Gastroesophageal sphincter (tissue), 4 donors: ENCODE measurements around the gene KRTAP19-4. TPM values are rescaled to one million over a fixed set of nuclear protein-coding genes. Genes with fewer than 3 reads are reported as not detected.

Source experiments
- ATAC-seq: fragments of 150-250 bp; one replicate; pipeline ENCODE4 v1.9.1; 2016; ENCODE audit warnings: mild to moderate bottlenecking, moderate library complexity
- H3K27ac ChIP-seq, 4 donors: fragments of 200-600 bp; sonication (generic) in 3 of 4; 1 replicate in 3 of 4; 2 replicates in 1 of 4; pipeline ENCODE4 v1.5.1; 2016 to 2019
- H3K27me3 ChIP-seq: fragments of 200-600 bp; sonication (generic); one replicate; pipeline ENCODE4 v1.5.1; 2019
- H3K36me3 ChIP-seq, 2 donors: fragments of 200-600 bp; sonication (generic); one replicate each; pipeline ENCODE4 v1.5.1; 2019; ENCODE audit warnings: control low read depth in 1 of 2
- H3K4me1 ChIP-seq, 3 donors: fragments of 200-600 bp; sonication (generic); 1 replicate in 2 of 3; 2 replicates in 1 of 3; pipeline ENCODE4 v1.5.1; 2016 to 2019; ENCODE audit warnings: control low read depth in 2 of 3
- H3K4me3 ChIP-seq, 2 donors: fragments of 200-600 bp; sonication (generic); one replicate each; pipeline ENCODE4 v1.5.1; 2019; ENCODE audit warnings: mild to moderate bottlenecking in 1 of 2, moderate library complexity in 1 of 2
- H3K9me3 ChIP-seq, 3 donors: fragments of 200-600 bp; sonication (generic); one replicate each; pipeline ENCODE4 v1.5.1; 2017 to 2019; ENCODE audit warnings: control low read depth in 2 of 3
- CTCF ChIP-seq, 4 experiments: fragments of 200-600 bp in 2 of 4; fragments of 450-650 bp in 2 of 4; sonication (generic) in 1 of 4; IDR thresholded peaks; one replicate each; pipeline ENCODE4 v1.5.1; 2017 to 2019; ENCODE audit warnings: antibody characterized with exemption in 4 of 4, mild to moderate bottlenecking in 2 of 4, moderate library complexity in 2 of 4
- EP300 ChIP-seq: sonication (generic); formaldehyde crosslinking; IDR thresholded peaks from one replicate; pipeline ENCODE4 v1.6.1; 2017; ENCODE audit warnings: antibody characterized with exemption, mild to moderate bottlenecking
- POLR2A ChIP-seq, 2 donors: fragments of 450-650 bp; IDR thresholded peaks; one replicate each; pipeline ENCODE4 v1.6.1; 2017; ENCODE audit warnings: antibody characterized with exemption in 2 of 2, mild to moderate bottlenecking in 2 of 2, moderate library complexity in 1 of 2
- POLR2AphosphoS5 ChIP-seq: sonication (generic); formaldehyde crosslinking; IDR thresholded peaks from one replicate; pipeline ENCODE4 v1.6.1; 2017; ENCODE audit warnings: antibody characterized with exemption
- WGBS, 2 donors: methylation state at CpG; one replicate each; pipeline ENCODE4 v1.1.5; 2018; ENCODE audit warnings: low coverage in 1 of 2; 5-methylcytosine and 5-hydroxymethylcytosine counted together
- small RNA-seq, 4 donors: library from RNA; depleted of rRNA; stranded (forward); fragments of <200 nt; gene quantifications; one replicate each; pipeline ENCODE3, GENCODE V24; 2016
- total RNA-seq, 4 donors: library from RNA; depleted of rRNA; stranded (reverse); fragments of >200 nt; gene quantifications; one replicate each; pipeline ENCODE4 v1.1.0, GENCODE V29; 2016

The KRTAP19-4 gene
- total RNA-seq, 4 donors from 2014 or later, result not detected

GRCh38 chr21:30448514-30448913 is 48.5 kb downstream of the KRTAP19-4 start:
- Histone ChIP-seq H3K36me3 (no peaks in the 10 kb centered on the region), H3K27me3 (no peaks in the 10 kb centered on the region), H3K9me3 (no peaks in the 10 kb centered on the region), H3K4me1 (no peaks in the 10 kb centered on the region), H3K27ac (no peak overlapping the region), H3K4me3 (no peak overlapping the region)
- no peak for ATAC-seq
- WGBS, 2 donors, result 79 to 90% methylated on average over 3 of the region's 3 CpGs
- no peak for TF ChIP-seq EP300
- TF ChIP-seq POLR2AphosphoS5, result no peak
- no peak for TF ChIP-seq POLR2A (IDR thresholded peaks at IDR 0.05)
- TF ChIP-seq CTCF (IDR thresholded peaks at IDR 0.05), result no peak

- Histone ChIP-seq H3K27ac (no peak overlapping the region), H3K27me3 (no peaks in the 10 kb centered on the region), H3K4me3 (no peak overlapping the region), H3K9me3 (no peaks in the 10 kb centered on the region), H3K36me3 (no peaks in the 10 kb centered on the region), H3K4me1 (no peaks in the 10 kb centered on the region)
- 38 to 45% methylated on average over 4 of the region's 4 CpGs for WGBS, 2 donors
- no peak for TF ChIP-seq CTCF (IDR thresholded peaks at IDR 0.05)
- no peak for ATAC-seq
Measured at GRCh38 chr21:30447056-30447455, 49.9 kb downstream of the KRTAP19-4 start.

Small RNA genes lying within 50 kb of the gene (small RNA-seq; reads per million reads assigned to genes)
- 0 reads per million in 4 donors for gene AP000567.1
- 0 reads per million in 4 donors for gene KRTAP19-10P
- 0 reads per million in 4 donors for gene KRTAP19-11P
- gene KRTAP19-9P, result 0 reads per million in 4 donors

Other genes with a start within 250 kb of the KRTAP19-4 start
- gene KRTAP24-1, start 214.2 kb downstream of the KRTAP19-4 start, total RNA-seq, result not detected
- not detected for gene KRTAP25-1, start 207.7 kb downstream of the KRTAP19-4 start, total RNA-seq
- gene KRTAP26-1, start 176.8 kb downstream of the KRTAP19-4 start, total RNA-seq, result not detected
- not detected for gene KRTAP27-1, start 159.5 kb downstream of the KRTAP19-4 start, total RNA-seq
- gene KRTAP23-1, start 148.6 kb downstream of the KRTAP19-4 start, total RNA-seq, result not detected
- gene KRTAP13-2, start 124.9 kb downstream of the KRTAP19-4 start, total RNA-seq, result not detected
- gene KRTAP13-1, start 101.1 kb downstream of the KRTAP19-4 start, total RNA-seq, result not detected
- gene KRTAP13-3, start 71.2 kb downstream of the KRTAP19-4 start, total RNA-seq, result not detected
- gene KRTAP13-4, start 66.9 kb downstream of the KRTAP19-4 start, total RNA-seq, result not detected
- not detected for gene KRTAP15-1, start 56.9 kb downstream of the KRTAP19-4 start, total RNA-seq
- gene KRTAP19-1, start 16.8 kb downstream of the KRTAP19-4 start, total RNA-seq, result not detected
- not detected for gene KRTAP19-2, start 9.7 kb downstream of the KRTAP19-4 start, total RNA-seq
- gene KRTAP19-3, start 5.2 kb downstream of the KRTAP19-4 start, total RNA-seq, result 1 to 10 TPM in 1 of 4 donors, not detected in 3; 1.7 TPM
- not detected for gene KRTAP19-5, start 5.0 kb upstream of the KRTAP19-4 start, total RNA-seq
- not detected for gene KRTAP19-6, start 44.7 kb upstream of the KRTAP19-4 start, total RNA-seq
- gene KRTAP19-7, start 64.1 kb upstream of the KRTAP19-4 start, total RNA-seq, result not detected
- gene KRTAP22-2, start 93.2 kb upstream of the KRTAP19-4 start, total RNA-seq, result not detected
- not detected for gene KRTAP6-3, start 95.3 kb upstream of the KRTAP19-4 start, total RNA-seq
- gene KRTAP6-2, start 101.7 kb upstream of the KRTAP19-4 start, total RNA-seq, result not detected
- gene KRTAP22-1, start 103.9 kb upstream of the KRTAP19-4 start, total RNA-seq, result not detected
- not detected for gene KRTAP6-1, start 116.8 kb upstream of the KRTAP19-4 start, total RNA-seq
- not detected for gene KRTAP20-1, start 119.3 kb upstream of the KRTAP19-4 start, total RNA-seq
- not detected for gene KRTAP20-4, start 123.5 kb upstream of the KRTAP19-4 start, total RNA-seq
- gene KRTAP20-2, start 138.0 kb upstream of the KRTAP19-4 start, total RNA-seq, result not detected
- gene KRTAP20-3, start 145.7 kb upstream of the KRTAP19-4 start, total RNA-seq, result not detected
- not detected for gene KRTAP21-3, start 221.6 kb upstream of the KRTAP19-4 start, total RNA-seq